GM23248 (cell line): Measurements from ENCODE around the gene CBLL2. TPM values are rescaled to one million over a fixed set of nuclear protein-coding genes. Genes with fewer than 3 reads are reported as not detected.
A peak's percentile ranks its signal among the peaks of the same experiment; 100 is the strongest.

Experiments used
- DNase-seq: peaks from one replicate; pipeline ENCODE4 v3.0.0-alpha.2; 2015
- H2AFZ ChIP-seq: fragments of 200-600 bp; sonication (generic); 2 replicates; pipeline ENCODE4 v1.6.1; 2016; ENCODE audit warnings: antibody characterized with exemption
- H3F3A ChIP-seq: fragments of 200-600 bp; sonication (generic); 2 replicates; pipeline ENCODE4 v1.6.1; 2016; ENCODE audit warnings: mild to moderate bottlenecking, antibody characterized with exemption, mixed run types; ENCODE audit not compliant: insufficient read depth
- H3K27ac ChIP-seq: fragments of 200-600 bp; sonication (generic); 2 replicates; pipeline ENCODE4 v1.5.1; 2016; ENCODE audit warnings: mild to moderate bottlenecking
- H3K27me3 ChIP-seq: fragments of 200-600 bp; sonication (generic); replicated peaks from 2 replicates; pipeline ENCODE4 v1.6.1; 2016; ENCODE audit warnings: mild to moderate bottlenecking; ENCODE audit not compliant: insufficient read depth
- H3K36me3 ChIP-seq: fragments of 200-600 bp; sonication (generic); 2 replicates; pipeline ENCODE4 v1.6.1; 2016; ENCODE audit warnings: low read depth, mild to moderate bottlenecking
- H3K4me1 ChIP-seq: fragments of 200-600 bp; sonication (generic); 2 replicates; pipeline ENCODE4 v1.6.1; 2016; ENCODE audit warnings: mild to moderate bottlenecking; ENCODE audit not compliant: insufficient read depth
- H3K4me2 ChIP-seq: fragments of 200-600 bp; sonication (generic); one replicate; pipeline ENCODE4 v1.6.1; 2016; ENCODE audit warnings: mild to moderate bottlenecking; ENCODE audit not compliant: unreplicated experiment
- H3K4me3 ChIP-seq: fragments of 200-600 bp; sonication (generic); 2 replicates; pipeline ENCODE4 v1.5.1; 2016; ENCODE audit warnings: mild to moderate bottlenecking
- H3K79me2 ChIP-seq: fragments of 200-600 bp; sonication (generic); 2 replicates; pipeline ENCODE4 v1.6.1; 2016; ENCODE audit warnings: mild to moderate bottlenecking; ENCODE audit not compliant: insufficient read depth
- H3K9ac ChIP-seq: fragments of 200-600 bp; sonication (generic); 2 replicates; pipeline ENCODE4 v1.6.1; 2016; ENCODE audit warnings: mild to moderate bottlenecking
- H3K9me2 ChIP-seq: fragments of 200-600 bp; sonication (generic); 2 replicates; pipeline ENCODE4 v1.6.1; 2016; ENCODE audit warnings: mixed run types, mild to moderate bottlenecking, moderate library complexity; ENCODE audit not compliant: insufficient read depth
- H3K9me3 ChIP-seq: fragments of 200-600 bp; sonication (generic); one replicate; pipeline ENCODE4 v1.6.1; 2017; ENCODE audit warnings: low read depth
- H4K20me1 ChIP-seq: fragments of 200-600 bp; sonication (generic); 2 replicates; pipeline ENCODE4 v1.6.0; 2016; ENCODE audit not compliant: insufficient read depth
- EZH2 ChIP-seq: fragments of 200-600 bp; sonication (generic); IDR thresholded peaks from 2 replicates; pipeline ENCODE4 v1.6.1; 2018; ENCODE audit warnings: antibody characterized with exemption, mild to moderate bottlenecking; ENCODE audit not compliant: insufficient read depth, poor library complexity, severe bottlenecking
- EZH2phosphoT487 ChIP-seq: fragments of 200-600 bp; sonication (generic); IDR thresholded peaks from 2 replicates; pipeline ENCODE4 v1.6.1; 2018; ENCODE audit warnings: antibody characterized with exemption, moderate library complexity, mild to moderate bottlenecking, low read depth; ENCODE audit not compliant: insufficient read depth
- WGBS, 2 experiments: methylation state at CpG; one replicate each; pipeline ENCODE4 v1.1.6; 2015 to 2017; ENCODE audit warnings: low lambda C conversion rate in 2 of 2, low coverage in 1 of 2; ENCODE audit errors: missing lambda C conversion rate in 2 of 2; 5-methylcytosine and 5-hydroxymethylcytosine counted together
- in situ Hi-C: fragments of 300-500 bp; cut with MboI; formaldehyde crosslinking; loops from 2 replicates; pipeline ENCODE4 v1.15.0; 2020
- polyA plus RNA-seq: library from polyadenylated mRNA; unstranded; fragments of >200 nt; fragmentation: Nextera tagmentation; extraction: Ambion mirVana; gene quantifications from 2 replicates; pipeline ENCODE4 v1.2.1, GENCODE V29; 2016
- total RNA-seq: library from RNA; depleted of rRNA; stranded (reverse); fragments of >200 nt; shearing (Covaris generic); gene quantifications from 2 replicates; pipeline ENCODE4 v1.2.3, GENCODE V29; 2014

Gene CBLL2
- total and polyA plus RNA-seq, 2 experiments from 2014 or later: not detected

DNA sequence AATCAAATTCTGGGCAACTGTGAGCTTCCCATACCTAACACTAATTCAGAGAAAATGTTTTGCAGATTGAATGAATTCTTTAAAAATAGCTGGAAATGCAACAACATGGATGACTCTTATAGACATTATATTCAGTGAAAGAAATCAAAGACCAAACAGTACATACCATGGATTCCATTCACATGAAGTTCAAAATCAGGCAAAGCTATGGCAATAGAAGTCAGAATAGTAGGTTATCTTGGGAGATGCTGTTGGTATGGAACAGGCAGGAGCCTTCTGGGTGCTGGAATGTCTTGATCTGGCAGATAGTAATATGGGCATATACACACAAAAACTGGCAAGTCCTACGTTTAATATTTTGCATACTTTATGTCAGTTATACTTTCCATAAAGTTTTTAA, 25.5 kb upstream of the CBLL2 start:
- Histone ChIP-seq H3K9ac (no peak overlapping the region), H3K4me2 (peak overlapping the region; percentile 40), H3K9me2 (no peaks in the 10 kb centered on the region), H3K36me3 (no peaks in the 10 kb centered on the region), H4K20me1 (no peaks in the 10 kb centered on the region), H3K4me1 (peaks cover 23% of the 10 kb centered on the region), H3K27me3 (no peaks in the 10 kb centered on the region), H3F3A (0 out of 2 replicates have a peak, but pooled peaks cover 16% of the 10 kb centered on the region), H2AFZ (no peak overlapping the region), H3K4me3 (no peak overlapping the region; the same call in 1 of the 2 replicates), H3K9me3 (no peaks in the 10 kb centered on the region), H3K79me2 (no peaks in the 10 kb centered on the region), H3K27ac (peak overlapping the region; percentile 60)
- TF ChIP-seq EZH2phosphoT487: no peak
- TF ChIP-seq EZH2: no peak
- 0 to 8% methylated on average over 1 of the region's 1 CpG for WGBS, 2 experiments
- in situ Hi-C loops: no loop called here
- peak; percentile 49 for DNase-seq

- no peaks in the 10 kb centered on the region for H3K36me3 ChIP-seq
- H2AFZ ChIP-seq: no peak overlapping the region
- H3F3A ChIP-seq: 0 out of 2 replicates have a peak, but pooled peaks cover 16% of the 10 kb centered on the region
- H3K79me2 ChIP-seq: no peaks in the 10 kb centered on the region
- no peak overlapping the region for H3K4me2 ChIP-seq
- no peaks in the 10 kb centered on the region for H4K20me1 ChIP-seq
- 71 to 73% methylated on average over 3 of the region's 3 CpGs for WGBS, 2 experiments
- no peak for DNase-seq
- no peak overlapping the region for H3K9ac ChIP-seq
- H3K9me2 ChIP-seq: no peaks in the 10 kb centered on the region
- in situ Hi-C loops: no loop called here
- H3K9me3 ChIP-seq: no peaks in the 10 kb centered on the region
- H3K27ac ChIP-seq: no peak overlapping the region
- no peaks in the 10 kb centered on the region for H3K27me3 ChIP-seq
- peaks cover 23% of the 10 kb centered on the region for H3K4me1 ChIP-seq
- H3K4me3 ChIP-seq: no peak overlapping the region
- no peak for TF ChIP-seq EZH2
- TF ChIP-seq EZH2phosphoT487: no peak
These were observed 24.3 kb upstream of the CBLL2 start for GRCh38 chrX:22248401-22248800.

GRCh38 chrX:22249371-22249770, 23.3 kb upstream of the CBLL2 start:
- Histone ChIP-seq H2AFZ (no peak overlapping the region), H3K4me2 (no peak overlapping the region), H3F3A (0 out of 2 replicates have a peak, but pooled peaks cover 16% of the 10 kb centered on the region), H3K4me3 (no peak overlapping the region), H3K9me3 (no peaks in the 10 kb centered on the region), H4K20me1 (no peaks in the 10 kb centered on the region), H3K9me2 (no peaks in the 10 kb centered on the region), H3K9ac (no peak overlapping the region), H3K27me3 (no peaks in the 10 kb centered on the region), H3K79me2 (no peaks in the 10 kb centered on the region), H3K27ac (no peak overlapping the region), H3K36me3 (no peaks in the 10 kb centered on the region), H3K4me1 (peaks cover 23% of the 10 kb centered on the region)
- in situ Hi-C loops: no loop called here
- peak; percentile 6 for DNase-seq
- TF ChIP-seq EZH2phosphoT487: no peak
- no peak for TF ChIP-seq EZH2
- 80 to 87% methylated on average over 2 of the region's 2 CpGs for WGBS, 2 experiments

GRCh38 chrX:22268706-22269105, 4.0 kb upstream of the CBLL2 start:
- 68 to 75% methylated on average over 6 of the region's 6 CpGs for WGBS, 2 experiments
- in situ Hi-C loops: no loop called here
- Histone ChIP-seq H3K4me2 (no peak overlapping the region), H3K9ac (no peak overlapping the region), H3K4me1 (no peaks in the 10 kb centered on the region), H4K20me1 (no peaks in the 10 kb centered on the region), H3K9me2 (no peaks in the 10 kb centered on the region), H3K36me3 (no peaks in the 10 kb centered on the region), H3F3A (no peaks in the 10 kb centered on the region), H3K27me3 (no peaks in the 10 kb centered on the region), H2AFZ (no peak overlapping the region), H3K79me2 (no peaks in the 10 kb centered on the region), H3K9me3 (no peaks in the 10 kb centered on the region), H3K27ac (no peak overlapping the region), H3K4me3 (no peak overlapping the region)
- TF ChIP-seq EZH2: no peak
- TF ChIP-seq EZH2phosphoT487: no peak
- no peak for DNase-seq

- H3F3A ChIP-seq: no peaks in the 10 kb centered on the region
- TF ChIP-seq EZH2 (no peak), EZH2phosphoT487 (no peak)
- no peak for DNase-seq
- no peaks in the 10 kb centered on the region for H3K9me3 ChIP-seq
- H3K9me2 ChIP-seq: no peaks in the 10 kb centered on the region
- no peak overlapping the region for H2AFZ ChIP-seq
- H4K20me1 ChIP-seq: no peaks in the 10 kb centered on the region
- H3K4me3 ChIP-seq: no peak overlapping the region
- H3K79me2 ChIP-seq: no peaks in the 10 kb centered on the region
- in situ Hi-C loops: no loop called here
- no peak overlapping the region for H3K9ac ChIP-seq
- H3K36me3 ChIP-seq: no peaks in the 10 kb centered on the region
- no peaks in the 10 kb centered on the region for H3K27me3 ChIP-seq
- no peak overlapping the region for H3K4me2 ChIP-seq
- 94 to 95% methylated on average over 15 of the region's 15 CpGs for WGBS, 2 experiments
- H3K4me1 ChIP-seq: no peaks in the 10 kb centered on the region
- no peak overlapping the region for H3K27ac ChIP-seq
These were observed 1.1 kb downstream of the CBLL2 start for GRCh38 chrX:22273714-22274317.
